GM12872 (cell line): Measurements from ENCODE around the gene FMN2.

ENCODE experiments used
- CTCF ChIP-seq: IDR thresholded peaks from 3 replicates; pipeline ENCODE4 v1.5.1; 2011; ENCODE audit warnings: low read depth, mild to moderate bottlenecking, low read length, moderate library complexity; ENCODE audit not compliant: insufficient read depth

FMN2 gene

DNA sequence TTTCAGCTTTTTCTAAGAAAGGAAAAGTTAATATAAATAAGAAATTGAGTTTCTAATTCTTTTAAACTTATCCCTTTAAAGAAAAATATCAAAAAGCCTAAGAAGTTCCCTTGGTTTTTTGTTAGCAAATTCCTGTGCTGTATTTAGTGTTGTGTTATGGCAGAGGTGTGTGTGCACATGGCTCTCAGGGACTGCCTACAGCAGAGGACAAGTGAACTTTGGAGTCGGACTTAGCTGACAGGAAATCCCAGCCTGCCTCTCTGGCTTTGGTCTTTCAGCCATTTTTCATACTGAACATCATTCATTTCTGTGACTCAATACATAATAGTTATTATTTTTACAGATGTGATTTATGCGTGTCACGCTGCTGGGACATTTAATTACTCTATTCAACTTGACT, 149.6 kb downstream of the FMN2 start:
- TF ChIP-seq CTCF, result no peak

DNA sequence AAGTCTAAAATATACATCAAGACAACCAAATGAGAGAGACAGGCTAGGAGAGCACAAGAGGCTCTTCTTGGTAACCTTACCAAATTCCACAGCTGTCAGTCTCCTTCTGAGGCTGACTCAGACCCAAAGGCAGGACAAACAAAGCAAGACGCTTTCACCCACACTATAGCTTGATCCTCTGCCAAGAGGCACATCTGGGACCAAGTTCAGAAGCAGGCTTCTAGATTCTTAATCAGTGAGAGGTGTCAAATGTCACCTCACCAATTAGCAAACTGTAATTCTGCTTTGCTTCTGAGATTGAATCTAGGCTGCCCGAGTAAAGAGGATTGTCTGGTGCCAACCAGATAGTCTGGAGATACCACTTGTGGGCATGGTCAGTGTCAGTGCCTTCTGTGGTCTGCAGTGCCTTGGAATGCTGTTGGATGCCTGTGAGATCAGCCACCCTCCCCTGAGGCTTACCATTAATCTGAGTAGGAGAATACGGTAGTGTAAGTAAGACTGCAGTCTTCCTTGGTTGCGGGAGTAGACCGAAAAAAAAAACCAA, 151.0 kb downstream of the FMN2 start:
- TF ChIP-seq CTCF, result no peak

GRCh38 chr1:240244968-240245628, 153.4 kb downstream of the FMN2 start:
- TF ChIP-seq CTCF, result no peak

GRCh38 chr1:240245629-240246020, 153.9 kb downstream of the FMN2 start:
- TF ChIP-seq CTCF, result no peak

DNA sequence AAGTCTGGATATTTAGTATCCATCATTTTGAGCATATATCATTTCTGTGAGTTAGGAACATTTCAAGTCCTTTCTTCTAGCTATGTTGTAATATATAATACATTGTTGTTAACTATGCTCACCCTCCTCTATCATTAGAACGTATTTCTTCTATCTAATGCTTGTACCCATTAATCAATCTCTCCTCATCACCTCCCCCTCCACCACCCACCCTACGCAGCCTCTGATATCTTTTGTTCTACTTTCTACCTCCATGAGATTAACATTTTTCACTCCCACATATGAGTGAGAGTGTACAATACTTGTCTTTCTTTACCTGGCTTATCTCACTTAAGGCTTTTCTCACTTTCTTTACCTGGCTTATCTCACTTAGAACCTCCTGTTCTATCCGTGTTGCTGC, 156.2 kb downstream of the FMN2 start:
- no peak for TF ChIP-seq CTCF

DNA sequence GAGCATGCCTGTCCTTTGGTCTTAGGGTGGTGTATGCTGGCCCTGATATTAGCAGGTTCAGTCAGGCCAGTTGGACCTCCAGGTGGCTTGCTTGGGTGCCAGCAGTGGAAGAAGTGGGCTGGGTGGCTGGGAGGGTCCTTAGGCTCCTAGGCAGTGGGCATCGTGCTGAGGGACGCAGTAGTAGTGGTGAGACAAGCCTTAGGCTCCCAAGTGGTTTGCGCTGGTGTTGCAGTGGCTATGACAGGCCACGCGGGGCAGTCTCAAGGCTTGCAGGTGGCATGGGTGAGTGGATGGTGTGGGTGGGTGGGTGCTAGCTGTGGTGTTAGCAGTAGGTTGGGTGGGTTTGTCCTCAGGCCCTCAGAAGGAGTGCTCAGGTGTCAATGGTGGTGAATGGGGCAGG, 162.3 kb downstream of the FMN2 start:
- TF ChIP-seq CTCF, result no peak

- TF ChIP-seq CTCF, result no peak
Measured at GRCh38 chr1:240254778-240255291, 163.2 kb downstream of the FMN2 start.

GRCh38 chr1:240255922-240256321, 164.2 kb downstream of the FMN2 start:
- no peak for TF ChIP-seq CTCF
